Measurements from ENCODE around the gene CYP19A1. TPM values are rescaled to one million over a fixed set of nuclear protein-coding genes. Genes with fewer than 3 reads are reported as not detected.

Gene CYP19A1
- total RNA-seq, 1 donor from 2014 or later: not detected

- Histone ChIP-seq H3F3A (ENCODE audit: low read depth) (no peaks in the 10 kb centered on the region), H4K20me1 (ENCODE audit: low read depth) (peaks cover 9% of the 10 kb centered on the region), H3K27ac (no peak overlapping the region), H3K9me3 (ENCODE audit: low read depth) (no peaks in the 10 kb centered on the region), H3K36me3 (no peaks in the 10 kb centered on the region), H3K9ac (no peak overlapping the region), H3K79me2 (ENCODE audit: low read depth) (no peaks in the 10 kb centered on the region), H3K4me2 (no peak overlapping the region), H3K4me1 (peaks cover 8% of the 10 kb centered on the region), H3K27me3 (peaks cover 67% of the 10 kb centered on the region), H2AFZ (replicated peaks) (no peak overlapping the region), H3K4me3 (no peak overlapping the region)
- H3K36me3 Mint-ChIP-seq: no peaks in the 10 kb centered on the region
- no peak for DNase-seq (ENCODE audit: low spot score)
- H3K4me3 Mint-ChIP-seq: no peak overlapping the region
- TF ChIP-seq EZH2phosphoT487 (IDR thresholded peaks at IDR 0.05) (no peak), CTCF (IDR thresholded peaks at IDR 0.05) (no peak), EZH2 (IDR thresholded peaks at IDR 0.05) (no peak)
- H3K4me1 Mint-ChIP-seq: no peaks in the 10 kb centered on the region
- H3K9me3 Mint-ChIP-seq: no peaks in the 10 kb centered on the region
- H3K27me3 Mint-ChIP-seq (ENCODE audit: insufficient read depth, low read depth): peaks cover 26% of the 10 kb centered on the region
- H3K27ac Mint-ChIP-seq: no peak overlapping the region
Observed at GRCh38 chr15:51343466-51343865, 5.1 kb upstream of the CYP19A1 start.

- DNase-seq (ENCODE audit: low spot score): peak; percentile 23
- H2AFZ ChIP-seq (replicated peaks): peak overlapping the region; percentile 92
- H3K27me3 ChIP-seq: peaks cover 67% of the 10 kb centered on the region
- H3K4me2 ChIP-seq: peak overlapping the region; percentile 96
- no peaks in the 10 kb centered on the region for H3K36me3 ChIP-seq
- H3K4me1 ChIP-seq: peaks cover 8% of the 10 kb centered on the region
- Mint-ChIP-seq H3K9me3 (no peaks in the 10 kb centered on the region), H3K4me1 (no peaks in the 10 kb centered on the region), H3K36me3 (no peaks in the 10 kb centered on the region), H3K27ac (no peak overlapping the region), H3K27me3 (ENCODE audit: insufficient read depth, low read depth) (peaks cover 33% of the 10 kb centered on the region), H3K4me3 (peak overlapping the region; percentile 79)
- no peaks in the 10 kb centered on the region for H3K9me3 ChIP-seq (ENCODE audit: low read depth)
- no peak overlapping the region for H3K9ac ChIP-seq
- H3F3A ChIP-seq (ENCODE audit: low read depth): no peaks in the 10 kb centered on the region
- H3K4me3 ChIP-seq: peak overlapping the region; percentile 47
- H3K79me2 ChIP-seq (ENCODE audit: low read depth): no peaks in the 10 kb centered on the region
- no peak overlapping the region for H3K27ac ChIP-seq
- peaks cover 9% of the 10 kb centered on the region for H4K20me1 ChIP-seq (ENCODE audit: low read depth)
- TF ChIP-seq EZH2phosphoT487 (IDR thresholded peaks at IDR 0.05): no peak
- peak; percentile 9 for TF ChIP-seq EZH2 (IDR thresholded peaks at IDR 0.05)
Observed at GRCh38 chr15:51342227-51342999, 4.0 kb upstream of the CYP19A1 start.

GRCh38 chr15:51341366-51342226 lies 3.2 kb upstream of the CYP19A1 start, which contains the start of gene GLDN:
TSS of gene GLDN (plus strand) at chr15:51341655. CDS start at chr15:51341685, 30 bp downstream.
- H3K4me3 Mint-ChIP-seq: peak within 1 kb of the TSS; percentile 79
- peak; percentile 61 for TF ChIP-seq EZH2phosphoT487 (IDR thresholded peaks at IDR 0.05)
- peak; percentile 91 for TF ChIP-seq EZH2 (IDR thresholded peaks at IDR 0.05)
- no peak for TF ChIP-seq CTCF (IDR thresholded peaks at IDR 0.05)
- Histone ChIP-seq H3K27me3 (peaks cover 67% of the 10 kb centered on the region), H3K79me2 (ENCODE audit: low read depth) (no peaks in the 10 kb centered on the region), H3K36me3 (no peaks in the 10 kb centered on the region), H3K27ac (no peak within 1 kb of the TSS), H3K4me2 (peak within 1 kb of the TSS; percentile 96), H4K20me1 (ENCODE audit: low read depth) (peaks cover 9% of the 10 kb centered on the region), H2AFZ (replicated peaks) (peak within 1 kb of the TSS; percentile 92), H3K9me3 (ENCODE audit: low read depth) (no peaks in the 10 kb centered on the region), H3K9ac (no peak within 1 kb of the TSS), H3K4me3 (peak within 1 kb of the TSS; percentile 47), H3K4me1 (peaks cover 8% of the 10 kb centered on the region), H3F3A (ENCODE audit: low read depth) (no peaks in the 10 kb centered on the region)
- no peaks in the 10 kb centered on the region for H3K9me3 Mint-ChIP-seq
- H3K27ac Mint-ChIP-seq: no peak within 1 kb of the TSS
- H3K36me3 Mint-ChIP-seq: no peaks in the 10 kb centered on the region
- H3K27me3 Mint-ChIP-seq (ENCODE audit: insufficient read depth, low read depth): peaks cover 33% of the 10 kb centered on the region
- peak; percentile 76 for DNase-seq (ENCODE audit: low spot score)
- no peaks in the 10 kb centered on the region for H3K4me1 Mint-ChIP-seq
